H9 (cell line): ENCODE results near the gene BLTP3B. TPM values are rescaled to one million over a fixed set of nuclear protein-coding genes. Genes with fewer than 3 reads are reported as not detected.
A peak's percentile ranks its signal among the peaks of the same experiment; 100 is the strongest.

Experiments used
- DNase-seq: peaks from one replicate; pipeline ENCODE4 v3.0.0-alpha.2; 2017
- H2AFZ ChIP-seq: one replicate; pipeline ENCODE4 v1.6.1; 2013; ENCODE audit warnings: mild to moderate bottlenecking, low read length, control low read depth, moderate library complexity
- H2AK5ac ChIP-seq: 2 replicates; pipeline ENCODE4 v1.6.1; 2013; ENCODE audit warnings: low read length, control low read depth, mixed read lengths; ENCODE audit not compliant: insufficient read length
- H2BK120ac ChIP-seq: one replicate; pipeline ENCODE4 v1.6.1; 2013; ENCODE audit warnings: low read depth, mild to moderate bottlenecking, low read length, control low read depth, inconsistent platforms; ENCODE audit not compliant: poor library complexity, severe bottlenecking
- H2BK12ac ChIP-seq: 2 replicates; pipeline ENCODE4 v1.6.1; 2013; ENCODE audit warnings: low read length, control low read depth, mixed read lengths, low read depth; ENCODE audit not compliant: insufficient read length
- H2BK15ac ChIP-seq: 2 replicates; pipeline ENCODE4 v1.6.1; 2013; ENCODE audit warnings: low read depth, low read length, control low read depth
- H2BK20ac ChIP-seq: one replicate; pipeline ENCODE4 v1.6.1; 2013; ENCODE audit warnings: low read depth, mild to moderate bottlenecking, low read length, control low read depth, inconsistent platforms; ENCODE audit not compliant: poor library complexity, severe bottlenecking
- H2BK5ac ChIP-seq: 2 replicates; pipeline ENCODE4 v1.6.1; 2013; ENCODE audit warnings: low read length, control low read depth, mixed read lengths; ENCODE audit not compliant: insufficient read length
- H3K14ac ChIP-seq: 2 replicates; pipeline ENCODE4 v1.6.1; 2013; ENCODE audit warnings: low read length, control low read depth; ENCODE audit not compliant: insufficient read depth
- H3K18ac ChIP-seq: 2 replicates; pipeline ENCODE4 v1.6.1; 2013; ENCODE audit warnings: low read depth, mild to moderate bottlenecking, mixed read lengths, low read length, control low read depth; ENCODE audit not compliant: insufficient read length
- H3K23ac ChIP-seq: 2 replicates; pipeline ENCODE4 v1.6.1; 2013; ENCODE audit warnings: low read length, control low read depth, mixed read lengths, low read depth; ENCODE audit not compliant: insufficient read length
- H3K23me2 ChIP-seq: 2 replicates; pipeline ENCODE4 v1.6.1; 2013; ENCODE audit warnings: low read depth, mild to moderate bottlenecking, mixed read lengths, low read length, control low read depth; ENCODE audit not compliant: insufficient read length, poor library complexity, severe bottlenecking
- H3K27ac ChIP-seq: 2 replicates; pipeline ENCODE4 v1.5.1; 2013; ENCODE audit warnings: low read length, control low read depth, mixed read lengths, low read depth; ENCODE audit not compliant: insufficient read length
- H3K27me3 ChIP-seq: 2 replicates; pipeline ENCODE4 v1.6.1; 2013; ENCODE audit warnings: low read length, control low read depth, inconsistent platforms; ENCODE audit not compliant: insufficient read depth
- H3K4ac ChIP-seq: 2 replicates; pipeline ENCODE4 v1.6.1; 2013; ENCODE audit warnings: low read depth, mild to moderate bottlenecking, control low read depth, inconsistent platforms, low read length, moderate library complexity
- H3K4me1 ChIP-seq: 2 replicates; pipeline ENCODE4 v1.6.1; 2013; ENCODE audit warnings: low read length, control low read depth, inconsistent platforms; ENCODE audit not compliant: insufficient read depth
- H3K4me2 ChIP-seq: 2 replicates; pipeline ENCODE4 v1.6.1; 2013; ENCODE audit warnings: low read length, control low read depth, mixed read lengths; ENCODE audit not compliant: insufficient read length, insufficient read depth
- H3K56ac ChIP-seq: 2 replicates; pipeline ENCODE4 v1.6.1; 2013; ENCODE audit warnings: low read depth, mild to moderate bottlenecking, mixed read lengths, low read length, control low read depth; ENCODE audit not compliant: insufficient read length
- H3K79me1 ChIP-seq: 2 replicates; pipeline ENCODE4 v1.6.1; 2013; ENCODE audit warnings: low read depth, mild to moderate bottlenecking, moderate library complexity, low read length, control low read depth, inconsistent platforms; ENCODE audit not compliant: insufficient read depth, poor library complexity, severe bottlenecking
- H3K79me2 ChIP-seq: 2 replicates; pipeline ENCODE4 v1.6.1; 2013; ENCODE audit warnings: low read length, control low read depth, inconsistent platforms; ENCODE audit not compliant: insufficient read depth
- H3K9ac ChIP-seq: 2 replicates; pipeline ENCODE4 v1.6.1; 2013; ENCODE audit warnings: low read length, control low read depth, mixed read lengths; ENCODE audit not compliant: insufficient read length; ENCODE audit errors: extremely low read depth
- H3K9me3 ChIP-seq: one replicate; pipeline ENCODE4 v1.6.1; 2013; ENCODE audit warnings: low read depth, low read length, inconsistent platforms; ENCODE audit not compliant: control insufficient read depth
- H3T11ph ChIP-seq: one replicate; pipeline ENCODE4 v1.6.1; 2013; ENCODE audit warnings: mild to moderate bottlenecking, low read length, control low read depth, inconsistent platforms
- H4K20me1 ChIP-seq: one replicate; pipeline ENCODE4 v1.6.1; 2013; ENCODE audit not compliant: control insufficient read depth, insufficient read length, insufficient read depth
- H4K5ac ChIP-seq: 2 replicates; pipeline ENCODE4 v1.6.1; 2013; ENCODE audit warnings: low read depth, mild to moderate bottlenecking, mixed read lengths, low read length, control low read depth; ENCODE audit not compliant: insufficient read length
- H4K8ac ChIP-seq: replicated peaks from 2 replicates; pipeline ENCODE4 v1.6.1; 2013; ENCODE audit warnings: low read length, control low read depth, mixed read lengths, low read depth; ENCODE audit not compliant: insufficient read length
- H4K91ac ChIP-seq: 2 replicates; pipeline ENCODE4 v1.6.1; 2013; ENCODE audit warnings: low read depth, mild to moderate bottlenecking, moderate library complexity, mixed read lengths, low read length, control low read depth; ENCODE audit not compliant: insufficient read length
- H3K27ac Mint-ChIP-seq, 3 experiments: 2 replicates in 2 of 3; 3 replicates in 1 of 3; pipeline ENCODE4 v1.8.0; 2020 to 2021; ENCODE audit warnings: mixed read lengths in 3 of 3, mild to moderate bottlenecking in 1 of 3, moderate library complexity in 1 of 3
- H3K27me3 Mint-ChIP-seq: 2 replicates; pipeline ENCODE4 v1.8.0; 2021; ENCODE audit warnings: low read depth, mild to moderate bottlenecking, moderate library complexity, mixed read lengths
- H3K36me3 Mint-ChIP-seq, 3 experiments: 2 replicates in 2 of 3; 3 replicates in 1 of 3; pipeline ENCODE4 v1.8.0; 2020 to 2021; ENCODE audit warnings: low read depth in 3 of 3, mixed read lengths in 3 of 3; ENCODE audit not compliant: insufficient read depth in 1 of 3
- H3K4me1 Mint-ChIP-seq, 2 experiments: 2 replicates each; pipeline ENCODE4 v1.8.0; 2020; ENCODE audit warnings: mixed read lengths in 2 of 2
- H3K4me3 Mint-ChIP-seq, 2 experiments: 2 replicates in 1 of 2; 3 replicates in 1 of 2; pipeline ENCODE4 v1.8.0; 2020 to 2021; ENCODE audit warnings: mild to moderate bottlenecking in 2 of 2, mixed read lengths in 2 of 2, moderate library complexity in 1 of 2
- H3K9me3 Mint-ChIP-seq, 2 experiments: 2 replicates in 1 of 2; 3 replicates in 1 of 2; pipeline ENCODE4 v1.8.0; 2020; ENCODE audit warnings: mild to moderate bottlenecking in 2 of 2, mixed read lengths in 2 of 2, moderate library complexity in 1 of 2
- CTCF ChIP-seq: fragments of 200-600 bp; sonication (generic); conservative IDR thresholded peaks from 3 replicates; pipeline ENCODE4 v1.8.0; 2021; ENCODE audit warnings: antibody characterized with exemption, mild to moderate bottlenecking
- WGBS: extraction: QIAGEN DNeasy Blood & Tissue Kit; methylation state at CpG from one replicate; pipeline ENCODE4 v1.1.7; 2013; ENCODE audit warnings: missing lambda C conversion rate, low lambda C conversion rate, mixed read lengths; ENCODE audit not compliant: insufficient read length; ENCODE audit errors: extremely low coverage; 5-methylcytosine and 5-hydroxymethylcytosine counted together
- total RNA-seq: library from RNA; stranded (reverse); gene quantifications from 2 replicates; pipeline ENCODE4 v1.2.1, GENCODE V29; 2021

BLTP3B gene
- total RNA-seq, 1 experiment from 2014 or later = 20.7 TPM

- Mint-ChIP-seq H3K27me3 (no peaks in the 10 kb centered on the region), H3K4me3 (peak overlapping the region; percentile 61 to 75), H3K36me3 (peaks cover 26 to 43% (median 41%) of the 10 kb centered on the region in 3 experiments), H3K27ac (peak overlapping the region; percentile 90 to 99 (median 94)), H3K4me1 (peaks cover 30 to 46% of the 10 kb centered on the region in 2 experiments), H3K9me3 (peaks cover 5 to 21% of the 10 kb centered on the region in 2 experiments)
- Histone ChIP-seq H3T11ph (no peak overlapping the region), H3K79me2 (no peaks in the 10 kb centered on the region; the same call in 1 of the 2 replicates), H3K4me2 (peak overlapping the region; percentile 52), H4K5ac (no peak overlapping the region), H3K27ac (no peak overlapping the region), H2AK5ac (no peak overlapping the region), H3K18ac (no peak overlapping the region), H2BK12ac (no peak overlapping the region), H3K9ac (no peak overlapping the region), H2BK20ac (no peak overlapping the region), H3K14ac (no peak overlapping the region), H3K23ac (no peak overlapping the region), H3K4ac (no peak overlapping the region), H2BK15ac (no peak overlapping the region), H2BK5ac (no peak overlapping the region), H3K23me2 (no peaks in the 10 kb centered on the region), H3K4me1 (no peaks in the 10 kb centered on the region; the same call in 1 of the 2 replicates), H2BK120ac (no peak overlapping the region), H3K9me3 (no peaks in the 10 kb centered on the region), H3K79me1 (no peaks in the 10 kb centered on the region), H2AFZ (no peak overlapping the region), H4K20me1 (no peaks in the 10 kb centered on the region), H3K56ac (no peak overlapping the region), H3K27me3 (no peaks in the 10 kb centered on the region), H4K91ac (no peak overlapping the region), H4K8ac (no peak overlapping the region)
- DNase-seq = peak; percentile 96
- TF ChIP-seq CTCF = peak; percentile 25; the same call in 1 of the 3 replicates
- WGBS = no CpG with 5 or more reads among the region's 16 CpGs
These were observed 20.9 kb upstream of the BLTP3B start for GRCh38 chr12:100163416-100164152.
